Skeletal muscle tissue (tissue), 4 donors: ENCODE data around the gene OR2T10. TPM values are rescaled to one million over a fixed set of nuclear protein-coding genes. Genes with fewer than 3 reads are reported as not detected.

Experiments
- H3K27ac ChIP-seq: one replicate; pipeline ENCODE4 v1.7.0; 2013; ENCODE audit warnings: mild to moderate bottlenecking, low read depth, low read length, inconsistent platforms
- H3K27me3 ChIP-seq, 3 donors: one replicate each; pipeline ENCODE4 v1.7.0; 2013; ENCODE audit warnings: low read length in 3 of 3; ENCODE audit not compliant: control insufficient read depth in 3 of 3, insufficient read depth in 3 of 3
- H3K36me3 ChIP-seq, 3 donors: one replicate each; pipeline ENCODE4 v1.7.0; 2013; ENCODE audit warnings: low read length in 3 of 3; ENCODE audit not compliant: control insufficient read depth in 3 of 3, insufficient read depth in 3 of 3
- H3K4me1 ChIP-seq, 3 donors: one replicate each; pipeline ENCODE4 v1.7.0; 2013; ENCODE audit warnings: low read length in 3 of 3, mild to moderate bottlenecking in 3 of 3; ENCODE audit not compliant: control insufficient read depth in 3 of 3, insufficient read depth in 3 of 3
- H3K4me3 ChIP-seq, 3 donors: one replicate each; pipeline ENCODE4 v1.7.0; 2013; ENCODE audit warnings: low read length in 3 of 3
- H3K9ac ChIP-seq, 3 donors: one replicate each; pipeline ENCODE4 v1.7.0; 2013; ENCODE audit warnings: low read length in 3 of 3, mild to moderate bottlenecking in 3 of 3, moderate library complexity in 2 of 3, low read depth in 1 of 3
- H3K9me3 ChIP-seq, 3 donors: one replicate each; pipeline ENCODE4 v1.7.0; 2013; ENCODE audit warnings: low read length in 3 of 3; ENCODE audit not compliant: control insufficient read depth in 3 of 3
- total RNA-seq: library from RNA; depleted of rRNA; stranded (reverse); fragments of >200 nt; gene quantifications from one replicate; pipeline ENCODE4 v1.2.3, GENCODE V29; 2014
- donor health status: Osteomylitis.

The OR2T10 gene
- total RNA-seq, 1 donor from 2014 or later, result not detected

DNA sequence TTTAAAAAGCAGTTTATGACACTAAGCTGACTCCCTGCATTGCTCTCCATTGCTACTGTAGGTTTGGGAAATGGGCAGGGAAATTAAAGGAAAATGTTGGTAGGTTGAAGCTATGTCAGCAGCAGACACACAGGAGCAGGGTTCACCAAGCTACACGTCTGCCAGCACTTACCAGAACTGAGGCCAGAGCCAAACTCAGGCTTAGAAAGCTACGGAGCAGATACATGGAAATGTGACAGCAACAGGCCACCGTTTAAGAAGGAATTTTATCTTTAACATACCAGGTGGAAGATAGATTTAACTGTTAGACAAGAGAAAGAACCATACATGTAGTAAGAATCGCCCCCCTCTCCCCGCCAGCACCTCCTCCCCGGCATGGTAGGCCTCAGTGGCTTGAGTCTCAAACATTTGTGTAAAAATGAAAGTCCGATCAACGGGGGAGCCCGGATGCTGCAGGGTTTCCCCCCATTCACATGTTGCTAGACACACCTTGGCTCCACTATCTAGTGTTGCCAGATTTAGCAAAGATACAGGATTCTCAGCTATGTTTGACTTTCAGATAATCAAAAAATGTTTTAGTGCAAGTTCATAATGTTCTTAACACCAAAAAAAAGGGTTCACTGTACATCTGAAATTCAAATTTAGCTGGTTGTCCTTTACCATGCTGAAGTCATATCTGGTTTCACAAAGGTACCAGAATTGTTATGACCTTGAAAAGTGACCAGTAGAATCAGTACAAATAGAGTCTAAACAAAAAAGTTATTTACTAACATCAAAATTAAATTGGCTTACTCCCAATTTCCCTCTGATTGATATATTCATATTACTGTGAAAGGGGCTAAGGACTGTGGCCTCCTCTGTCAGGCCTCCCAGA, 30.7 kb upstream of the OR2T10 start:
- H3K9ac ChIP-seq, result no peak overlapping the region
- no peaks in the 10 kb centered on the region for H3K27me3 ChIP-seq
- no peak overlapping the region for H3K27ac ChIP-seq
- no peaks in the 10 kb centered on the region for H3K9me3 ChIP-seq
- no peaks in the 10 kb centered on the region for H3K36me3 ChIP-seq
- H3K4me1 ChIP-seq, result no peaks in the 10 kb centered on the region
- no peak overlapping the region for H3K4me3 ChIP-seq

GRCh38 chr1:248625971-248626370, 28.5 kb upstream of the OR2T10 start:
- H3K4me3 ChIP-seq, result no peak overlapping the region
- H3K27me3 ChIP-seq, result no peaks in the 10 kb centered on the region
- no peaks in the 10 kb centered on the region for H3K36me3 ChIP-seq
- H3K9me3 ChIP-seq, result no peaks in the 10 kb centered on the region
- H3K9ac ChIP-seq, result no peak overlapping the region
- H3K27ac ChIP-seq, result no peak overlapping the region
- H3K4me1 ChIP-seq, result no peaks in the 10 kb centered on the region

GRCh38 chr1:248625166-248625565, 27.7 kb upstream of the OR2T10 start:
- no peak overlapping the region for H3K27ac ChIP-seq
- no peaks in the 10 kb centered on the region for H3K27me3 ChIP-seq
- no peaks in the 10 kb centered on the region for H3K4me1 ChIP-seq
- no peaks in the 10 kb centered on the region for H3K9me3 ChIP-seq
- no peak overlapping the region for H3K9ac ChIP-seq
- no peak overlapping the region for H3K4me3 ChIP-seq
- no peaks in the 10 kb centered on the region for H3K36me3 ChIP-seq

DNA sequence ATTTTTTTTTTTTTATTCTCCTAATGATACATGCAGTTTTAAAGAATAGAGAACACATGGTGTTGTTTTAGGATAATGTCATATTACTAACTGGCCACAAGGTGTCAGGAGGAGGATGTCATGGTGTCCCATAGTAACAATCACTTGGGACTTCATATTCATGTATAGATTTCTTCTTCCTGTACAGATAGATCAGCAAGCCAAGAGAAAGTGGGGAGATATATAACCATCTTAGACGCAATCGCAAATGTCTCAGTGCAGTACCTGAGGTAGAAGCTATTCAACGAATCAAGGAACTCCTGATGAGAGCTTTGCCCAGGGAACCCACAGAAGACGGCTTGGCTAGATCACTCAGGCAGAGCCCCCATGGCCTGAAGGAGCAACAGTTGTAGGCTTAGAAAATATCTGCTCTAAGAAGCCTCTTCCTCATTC, 25.1 kb upstream of the OR2T10 start:
- Histone ChIP-seq H3K4me1 (no peaks in the 10 kb centered on the region), H3K4me3 (no peak overlapping the region), H3K9ac (no peak overlapping the region), H3K27ac (no peak overlapping the region), H3K36me3 (no peaks in the 10 kb centered on the region), H3K27me3 (no peaks in the 10 kb centered on the region), H3K9me3 (no peaks in the 10 kb centered on the region)

- Histone ChIP-seq H3K27me3 (no peaks in the 10 kb centered on the region), H3K9ac (no peak overlapping the region), H3K27ac (no peak overlapping the region), H3K4me3 (no peak overlapping the region), H3K9me3 (no peaks in the 10 kb centered on the region), H3K36me3 (no peaks in the 10 kb centered on the region), H3K4me1 (no peaks in the 10 kb centered on the region)
These were observed 24.3 kb upstream of the OR2T10 start for GRCh38 chr1:248621770-248622169.

GRCh38 chr1:248618878-248619277, 21.4 kb upstream of the OR2T10 start:
- Histone ChIP-seq H3K27me3 (no peaks in the 10 kb centered on the region), H3K36me3 (no peaks in the 10 kb centered on the region), H3K9me3 (no peaks in the 10 kb centered on the region), H3K4me3 (no peak overlapping the region), H3K4me1 (no peaks in the 10 kb centered on the region), H3K27ac (no peak overlapping the region), H3K9ac (no peak overlapping the region)

DNA sequence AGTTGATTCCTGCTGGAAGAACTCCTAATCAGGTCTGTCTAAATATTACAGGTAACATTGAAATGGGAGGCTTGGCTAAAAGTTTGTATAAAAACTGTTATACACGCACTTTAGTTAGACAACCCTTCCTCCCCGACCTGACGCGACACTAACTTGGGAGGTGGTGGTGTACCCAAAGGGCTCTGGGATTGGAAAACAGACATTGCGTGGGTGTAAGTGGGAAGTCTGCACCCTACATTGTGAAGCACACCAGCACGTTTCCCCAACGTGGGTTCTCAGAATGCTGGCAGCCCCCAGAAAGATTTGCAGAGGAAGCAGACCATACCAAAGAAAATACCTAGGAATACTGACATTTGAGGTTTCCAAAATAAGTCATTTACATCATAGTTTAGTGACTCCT, 20.6 kb upstream of the OR2T10 start:
- no peaks in the 10 kb centered on the region for H3K27me3 ChIP-seq
- no peaks in the 10 kb centered on the region for H3K36me3 ChIP-seq
- H3K4me3 ChIP-seq, result no peak overlapping the region
- H3K9me3 ChIP-seq, result no peaks in the 10 kb centered on the region
- no peak overlapping the region for H3K9ac ChIP-seq
- no peaks in the 10 kb centered on the region for H3K4me1 ChIP-seq
- no peak overlapping the region for H3K27ac ChIP-seq

DNA sequence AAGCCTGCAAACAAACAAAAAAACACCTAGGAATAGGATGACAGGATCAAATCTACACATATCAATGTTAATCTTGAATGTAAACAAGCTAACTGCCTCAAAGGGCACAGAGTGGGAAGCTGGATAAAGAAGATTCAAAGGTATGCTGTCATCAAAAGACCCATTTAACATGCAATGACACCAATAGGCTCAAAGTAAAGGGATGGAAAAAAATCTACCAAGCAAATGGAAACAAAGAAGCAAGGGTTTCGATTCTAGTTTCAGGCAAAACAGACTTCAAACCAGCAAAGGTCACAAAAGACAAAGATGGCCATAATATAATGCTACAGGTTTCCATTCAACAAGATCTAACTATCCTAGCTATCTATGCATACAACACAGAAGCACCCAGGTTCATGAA, 16.2 kb upstream of the OR2T10 start:
- H3K9ac ChIP-seq, result no peak overlapping the region
- H3K4me1 ChIP-seq, result no peaks in the 10 kb centered on the region
- H3K27me3 ChIP-seq, result no peaks in the 10 kb centered on the region
- H3K27ac ChIP-seq, result no peak overlapping the region
- no peak overlapping the region for H3K4me3 ChIP-seq
- H3K9me3 ChIP-seq, result no peaks in the 10 kb centered on the region
- H3K36me3 ChIP-seq, result no peaks in the 10 kb centered on the region

DNA sequence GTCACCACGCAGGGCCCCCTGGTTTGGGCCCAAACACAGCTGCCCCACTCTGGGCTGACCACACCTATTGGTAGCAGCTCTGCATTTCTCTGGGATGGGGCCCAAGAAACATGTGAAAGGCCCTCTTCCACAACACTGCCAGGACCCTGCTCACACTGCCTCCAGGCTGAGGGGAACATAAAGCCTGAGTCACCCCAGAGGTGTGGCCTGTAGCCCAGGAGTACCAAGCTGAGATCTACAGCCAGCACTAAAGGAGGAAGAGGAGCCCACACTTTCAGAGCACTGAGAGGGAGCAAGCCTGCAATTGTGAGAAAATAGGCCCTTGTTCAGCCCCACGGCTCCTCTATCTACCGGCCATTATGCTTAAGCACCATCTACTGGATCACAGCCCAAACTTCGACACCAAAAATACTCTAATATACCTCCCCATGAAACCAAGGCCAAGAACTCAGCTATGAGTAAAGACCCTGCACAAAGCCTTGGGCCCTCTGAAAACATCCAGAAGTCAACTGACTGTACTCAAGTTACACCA, 14.4 kb upstream of the OR2T10 start:
- H3K27me3 ChIP-seq, result no peaks in the 10 kb centered on the region
- no peak overlapping the region for H3K9ac ChIP-seq
- H3K36me3 ChIP-seq, result no peaks in the 10 kb centered on the region
- no peak overlapping the region for H3K4me3 ChIP-seq
- H3K9me3 ChIP-seq, result no peaks in the 10 kb centered on the region
- H3K4me1 ChIP-seq, result no peaks in the 10 kb centered on the region
- H3K27ac ChIP-seq, result no peak overlapping the region

- H3K9me3 ChIP-seq, result no peaks in the 10 kb centered on the region
- no peaks in the 10 kb centered on the region for H3K27me3 ChIP-seq
- no peaks in the 10 kb centered on the region for H3K4me1 ChIP-seq
- no peak overlapping the region for H3K9ac ChIP-seq
- H3K4me3 ChIP-seq, result no peak overlapping the region
- H3K36me3 ChIP-seq, result no peaks in the 10 kb centered on the region
- no peak overlapping the region for H3K27ac ChIP-seq
These were observed 12.8 kb upstream of the OR2T10 start for GRCh38 chr1:248610301-248610700.
